ENCODE measurements around the gene FNDC3B.

- TF ChIP-seq, protein P1, sequence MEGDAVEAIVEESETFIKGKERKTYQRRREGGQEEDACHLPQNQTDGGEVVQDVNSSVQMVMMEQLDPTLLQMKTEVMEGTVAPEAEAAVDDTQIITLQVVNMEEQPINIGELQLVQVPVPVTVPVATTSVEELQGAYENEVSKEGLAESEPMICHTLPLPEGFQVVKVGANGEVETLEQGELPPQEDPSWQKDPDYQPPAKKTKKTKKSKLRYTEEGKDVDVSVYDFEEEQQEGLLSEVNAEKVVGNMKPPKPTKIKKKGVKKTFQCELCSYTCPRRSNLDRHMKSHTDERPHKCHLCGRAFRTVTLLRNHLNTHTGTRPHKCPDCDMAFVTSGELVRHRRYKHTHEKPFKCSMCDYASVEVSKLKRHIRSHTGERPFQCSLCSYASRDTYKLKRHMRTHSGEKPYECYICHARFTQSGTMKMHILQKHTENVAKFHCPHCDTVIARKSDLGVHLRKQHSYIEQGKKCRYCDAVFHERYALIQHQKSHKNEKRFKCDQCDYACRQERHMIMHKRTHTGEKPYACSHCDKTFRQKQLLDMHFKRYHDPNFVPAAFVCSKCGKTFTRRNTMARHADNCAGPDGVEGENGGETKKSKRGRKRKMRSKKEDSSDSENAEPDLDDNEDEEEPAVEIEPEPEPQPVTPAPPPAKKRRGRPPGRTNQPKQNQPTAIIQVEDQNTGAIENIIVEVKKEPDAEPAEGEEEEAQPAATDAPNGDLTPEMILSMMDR (IDR thresholded peaks at IDR 0.05) = no peak
- no peak for TF ChIP-seq ZFX (IDR thresholded peaks at IDR 0.05; ENCODE audit: borderline replicate concordance)
Observed at GRCh38 chr3:172190980-172191379, 151.6 kb downstream of the FNDC3B start.
